ENCODE results near the gene ZNF488.

ZNF488 gene

DNA sequence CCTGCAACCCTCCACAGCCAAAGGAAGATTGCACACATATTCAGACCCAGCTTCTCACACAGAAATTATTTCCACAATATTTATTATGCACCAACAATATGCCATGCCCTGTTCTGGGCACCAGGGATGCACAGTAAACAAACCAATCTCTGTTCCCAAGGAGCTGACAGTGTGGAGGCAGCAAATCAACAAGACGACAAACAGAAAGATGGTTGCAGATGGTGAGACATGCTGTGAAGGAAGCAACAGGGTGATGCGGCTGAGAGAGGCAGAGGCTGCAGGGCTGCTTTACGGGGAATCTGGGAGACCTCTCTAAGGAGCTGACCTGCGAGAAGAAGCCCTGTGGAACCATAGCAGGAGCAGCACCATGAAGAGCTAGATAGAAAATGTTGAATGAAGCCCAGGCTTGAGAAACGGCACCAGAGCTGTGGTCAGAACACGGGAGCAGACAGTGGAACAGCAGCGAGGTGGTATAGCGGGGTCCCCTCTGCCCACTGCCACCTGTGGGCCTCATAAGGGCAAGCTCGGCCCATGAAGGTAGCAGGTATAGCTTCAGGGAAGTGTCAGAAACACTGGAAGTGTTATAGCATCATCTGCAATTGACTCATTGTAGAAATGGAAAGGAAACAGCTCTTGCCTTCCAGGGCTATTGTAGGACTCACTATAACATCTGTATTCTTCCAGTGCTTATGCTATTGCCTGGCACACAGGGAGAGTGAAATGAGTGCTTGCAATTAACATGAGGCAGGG lies 18.5 kb downstream of the ZNF488 start:
- no peak for DNase-seq

DNA sequence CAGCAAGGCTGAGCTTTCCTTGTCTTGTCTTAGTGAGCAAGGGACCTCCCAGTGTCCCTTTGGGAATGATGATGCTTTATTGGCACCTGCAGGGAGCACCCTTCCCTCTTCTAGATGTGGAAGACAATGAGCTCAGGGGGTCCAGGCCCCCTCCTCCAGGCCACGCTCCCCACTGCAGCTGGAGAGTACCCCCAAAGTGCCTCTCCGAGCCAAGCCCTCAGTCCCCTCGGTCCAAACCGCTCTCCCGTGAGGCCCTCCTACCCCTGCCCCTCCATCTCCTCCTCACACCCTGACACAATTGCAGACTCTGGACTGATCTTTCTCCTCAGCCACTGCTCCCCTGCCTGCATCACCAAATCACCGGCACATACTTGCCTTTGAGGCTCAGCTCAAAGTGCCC lies 19.2 kb downstream of the ZNF488 start:
- no peak for DNase-seq

DNA sequence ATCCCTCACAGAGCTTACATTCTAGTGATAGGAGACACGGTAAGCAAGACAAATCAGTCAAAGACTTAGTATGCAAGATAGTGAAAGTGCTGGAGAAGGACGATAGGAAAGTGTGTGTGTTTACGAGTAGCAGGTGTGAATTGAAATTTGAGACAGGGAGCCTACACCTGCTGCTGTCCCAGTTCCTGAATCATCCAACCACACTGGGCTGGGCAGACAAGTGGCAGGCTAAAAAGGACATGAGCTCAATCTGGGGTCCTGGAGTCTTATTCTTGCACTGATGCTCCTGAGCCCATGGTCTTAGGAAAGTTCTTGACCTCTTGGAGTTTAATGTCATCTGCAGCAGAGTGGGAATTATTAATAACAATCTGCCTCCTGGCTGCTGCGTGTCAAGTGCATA lies 19.7 kb downstream of the ZNF488 start:
- DNase-seq, result peak; percentile 25

DNA sequence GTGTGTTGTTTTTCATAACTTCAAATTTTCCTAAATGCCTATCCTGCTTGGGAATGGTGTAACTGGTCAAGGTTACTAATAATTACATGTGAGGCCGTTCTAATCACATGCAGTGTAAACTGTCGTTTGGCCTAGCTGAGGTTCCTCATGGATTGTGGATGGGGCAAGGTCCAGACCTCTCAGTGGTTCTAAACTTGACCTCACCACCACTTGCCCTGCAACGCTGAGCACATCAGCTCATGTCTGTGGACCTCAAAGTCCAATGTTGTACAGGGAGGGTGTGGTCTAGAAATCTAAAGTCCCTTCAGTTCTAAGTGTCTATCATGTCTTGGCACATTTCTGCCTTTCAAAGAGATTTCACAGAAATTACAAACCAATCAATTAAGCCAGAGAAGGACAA lies 20.3 kb downstream of the ZNF488 start:
- no peak for DNase-seq

DNA sequence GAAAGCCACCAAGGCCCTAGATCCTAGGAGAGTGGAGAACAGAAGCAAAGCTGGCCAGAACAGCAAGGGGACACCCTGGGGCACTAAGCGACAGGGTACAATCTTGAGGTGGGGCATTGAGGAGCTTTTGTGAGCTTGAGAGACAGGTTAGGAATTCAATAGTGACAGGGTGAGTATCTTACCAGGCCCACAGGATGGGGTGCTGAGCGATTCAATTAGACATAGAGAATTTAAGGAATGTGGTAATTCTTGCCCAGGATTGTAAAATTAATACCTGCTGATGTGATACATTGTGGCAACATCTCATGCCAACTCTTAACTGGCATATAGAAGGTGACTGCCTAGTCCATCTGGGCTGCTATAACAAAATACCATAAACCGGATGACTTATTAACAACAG lies 21.9 kb downstream of the ZNF488 start:
- DNase-seq, result no peak

DNA sequence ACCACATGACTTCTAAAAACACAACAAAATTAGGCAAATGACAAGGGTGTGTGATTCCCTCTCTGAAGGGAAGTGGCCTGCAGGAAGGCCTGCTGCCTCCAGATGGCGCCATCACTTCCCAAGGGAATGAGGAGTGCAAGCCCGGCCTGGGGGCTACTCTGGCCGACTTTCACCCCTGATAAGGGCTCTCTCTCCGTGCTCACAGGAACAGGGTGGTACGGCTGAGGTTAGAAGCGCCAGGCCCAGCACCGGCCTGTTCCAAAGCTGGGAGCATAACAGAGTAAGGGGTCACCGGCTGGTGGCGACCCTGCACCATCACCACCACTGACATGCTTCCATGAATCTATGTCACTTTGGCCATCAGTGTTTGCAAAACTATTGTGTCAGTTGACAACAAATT lies 22.8 kb downstream of the ZNF488 start:
- no peak for DNase-seq

DNA sequence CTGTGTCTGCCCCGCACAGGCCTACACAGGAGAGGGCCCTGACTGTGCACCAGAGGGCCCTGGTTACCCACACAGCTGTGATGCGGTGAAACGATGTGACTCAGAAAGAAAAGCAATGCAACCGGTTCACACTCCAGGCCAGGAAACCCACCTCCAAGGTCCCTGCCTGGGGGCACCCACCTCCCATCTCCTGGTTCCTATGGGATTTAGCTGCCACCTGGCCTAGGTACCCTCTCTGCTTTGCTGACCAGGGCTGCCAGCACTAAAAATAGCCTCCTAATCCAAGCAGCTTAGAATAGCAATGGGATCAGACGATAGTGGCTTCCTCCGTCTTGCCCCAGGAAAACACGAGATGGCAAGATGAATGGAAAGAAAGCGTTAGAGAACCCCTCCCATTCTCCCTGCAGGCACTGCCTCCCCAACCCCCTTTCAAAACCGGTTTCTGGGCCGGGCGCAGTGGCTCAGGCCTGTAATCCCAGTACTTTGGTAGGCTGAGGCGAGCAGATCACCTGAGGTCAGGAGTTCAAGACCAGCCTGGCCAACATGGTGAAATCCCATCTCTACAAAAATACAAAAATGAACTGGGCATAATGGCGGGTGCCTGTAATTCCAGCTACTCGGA lies 23.6 kb downstream of the ZNF488 start:
- DNase-seq, result no peak

DNA sequence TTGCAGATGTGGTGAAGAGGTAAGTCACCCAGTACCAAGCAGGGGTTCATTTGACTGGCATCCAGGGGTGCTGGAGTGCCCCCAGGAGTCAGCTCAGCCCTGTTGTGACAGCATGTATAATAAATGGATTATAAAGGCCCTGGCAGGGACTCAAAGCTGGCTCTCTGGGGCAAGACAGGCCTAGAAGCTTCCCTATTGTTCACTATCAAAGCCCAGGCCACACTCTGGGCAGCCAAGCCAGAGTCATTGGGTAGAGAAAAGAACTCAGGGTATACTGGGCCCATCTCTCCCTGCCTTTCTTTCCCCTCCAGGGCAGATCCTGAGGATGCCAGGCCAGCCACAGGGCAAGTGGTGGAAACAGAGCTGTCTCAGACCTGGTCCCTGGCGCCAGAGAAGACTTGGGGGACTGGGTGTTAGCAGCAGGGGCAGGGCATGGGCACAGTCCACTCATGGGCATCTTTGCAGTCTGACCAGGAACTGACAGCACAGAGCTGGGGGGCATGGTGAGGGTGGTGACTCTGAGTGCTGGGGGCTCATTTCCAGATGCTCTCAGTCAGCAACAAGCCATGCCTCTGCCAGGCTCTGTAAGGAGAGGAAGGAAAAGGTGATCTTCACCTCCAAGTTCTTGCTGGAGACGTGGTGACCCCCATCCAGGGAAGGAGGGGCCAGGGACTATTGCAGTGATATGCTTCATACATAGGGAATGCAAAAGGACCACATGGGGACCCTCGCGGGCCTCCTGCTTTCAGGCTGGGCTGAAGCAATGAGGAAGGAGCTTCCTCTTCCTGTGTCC lies 24.3 kb downstream of the ZNF488 start:
- no peak for DNase-seq

DNA sequence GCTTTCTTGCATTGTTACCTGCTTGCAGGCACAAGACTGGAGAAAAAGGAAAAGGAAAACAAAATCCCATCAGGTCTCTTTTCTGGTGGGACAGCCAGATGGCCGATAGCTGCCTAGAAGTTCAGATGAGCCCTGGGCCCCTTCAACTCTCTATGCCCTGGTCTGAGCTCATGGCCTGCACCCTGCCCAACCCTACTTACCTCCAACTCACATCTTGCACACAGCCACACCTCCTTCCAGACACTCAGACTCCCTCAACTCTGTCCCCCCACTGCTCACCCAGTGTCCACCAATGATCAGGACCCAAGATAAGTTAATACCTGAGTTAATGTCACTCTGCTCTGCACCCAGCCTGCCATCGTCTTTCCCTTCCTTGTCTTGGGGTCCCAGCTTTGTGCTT lies 25.0 kb downstream of the ZNF488 start:
- no peak for DNase-seq

DNA sequence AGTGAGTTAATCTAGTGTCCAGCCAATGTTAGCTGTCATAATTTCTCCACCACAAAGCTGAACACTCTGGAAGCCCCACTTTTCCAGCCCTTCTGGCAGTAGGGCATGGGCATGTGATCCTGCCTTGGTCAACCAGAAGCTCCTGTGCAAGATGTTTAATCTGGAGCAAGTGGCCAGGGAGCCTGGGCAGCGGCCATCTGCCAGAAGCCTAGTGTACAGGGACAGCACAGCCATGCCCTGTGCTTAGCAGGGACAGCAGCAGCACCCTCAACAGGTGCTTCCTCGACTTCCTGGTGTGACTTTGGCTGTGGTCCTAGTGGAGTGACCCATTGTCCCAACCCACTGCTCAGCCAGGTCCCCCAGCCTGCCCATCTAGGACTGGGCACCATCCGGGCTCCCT lies 25.6 kb downstream of the ZNF488 start:
- DNase-seq, result no peak

DNA sequence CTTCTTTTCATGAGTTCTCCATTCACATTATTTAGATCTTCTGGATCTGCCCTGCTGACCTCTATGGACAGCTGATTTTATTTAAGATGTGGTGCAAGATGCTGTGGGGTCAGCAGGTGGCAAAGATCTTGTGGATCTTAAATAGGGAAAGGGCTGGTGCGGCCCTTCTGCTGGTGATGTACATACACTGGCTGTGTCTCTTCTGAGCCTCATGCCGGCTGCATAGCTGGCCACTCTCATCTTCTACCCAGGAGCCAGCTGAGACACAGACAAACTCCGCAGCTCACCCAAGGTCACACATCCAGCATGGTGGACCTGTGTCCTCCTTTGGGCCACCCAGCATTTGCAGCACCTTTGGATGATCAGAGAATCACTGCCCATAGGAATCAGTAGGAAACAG lies 26.2 kb downstream of the ZNF488 start:
- no peak for DNase-seq

DNA sequence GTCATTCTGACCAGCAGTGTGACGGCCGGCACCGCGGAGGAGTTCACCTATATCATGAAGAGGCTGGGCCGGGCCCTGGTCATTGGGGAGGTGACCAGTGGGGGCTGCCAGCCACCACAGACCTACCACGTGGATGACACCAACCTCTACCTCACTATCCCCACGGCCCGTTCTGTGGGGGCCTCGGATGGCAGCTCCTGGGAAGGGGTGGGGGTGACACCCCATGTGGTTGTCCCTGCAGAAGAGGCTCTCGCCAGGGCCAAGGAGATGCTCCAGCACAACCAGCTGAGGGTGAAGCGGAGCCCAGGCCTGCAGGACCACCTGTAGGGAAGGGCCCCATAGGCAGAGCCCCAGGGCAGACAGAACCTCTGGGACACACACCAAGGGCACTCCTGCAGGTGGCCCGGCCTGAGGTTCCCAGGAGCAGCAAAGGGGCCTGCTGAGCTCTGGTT lies 26.9 kb downstream of the ZNF488 start:
- DNase-seq, result no peak

DNA sequence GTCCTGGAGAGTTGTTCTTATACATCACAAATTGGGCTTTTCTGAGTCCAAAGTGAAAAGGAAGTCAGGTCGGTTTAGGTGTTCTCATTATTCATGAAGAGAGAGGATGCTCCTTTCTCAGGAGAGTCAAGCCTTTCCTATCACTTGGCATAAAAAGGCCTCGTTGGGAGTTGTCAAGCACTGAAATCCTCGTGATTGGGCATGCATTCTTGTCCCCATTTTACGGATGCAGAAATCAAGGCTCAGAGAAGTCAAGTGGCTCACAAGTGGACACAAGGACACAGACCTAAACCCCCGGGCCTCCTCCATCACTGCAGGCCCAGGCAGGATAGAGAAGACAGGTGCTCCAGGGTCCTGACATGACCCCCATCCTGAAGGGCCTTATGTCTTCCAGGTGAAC lies 27.4 kb downstream of the ZNF488 start:
- no peak for DNase-seq

DNA sequence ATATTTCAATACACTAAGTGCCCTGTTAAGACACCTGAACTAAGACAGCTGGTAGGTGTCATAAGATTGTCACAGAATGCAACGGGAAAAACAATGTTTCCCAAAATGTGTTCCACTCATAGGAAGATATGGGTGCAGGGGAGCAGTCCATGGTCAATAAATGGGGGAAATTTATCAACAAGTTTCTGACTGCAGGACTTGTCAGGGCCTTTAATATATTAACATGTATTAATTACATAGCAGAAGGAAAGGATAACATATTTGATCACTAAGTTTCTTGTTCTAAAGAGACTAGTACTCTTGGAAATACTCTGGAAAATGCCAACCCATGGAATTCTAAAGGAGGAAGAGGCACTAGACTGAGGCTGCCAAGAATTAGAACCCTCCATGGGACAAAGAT lies 29.2 kb downstream of the ZNF488 start:
- no peak for DNase-seq

DNA sequence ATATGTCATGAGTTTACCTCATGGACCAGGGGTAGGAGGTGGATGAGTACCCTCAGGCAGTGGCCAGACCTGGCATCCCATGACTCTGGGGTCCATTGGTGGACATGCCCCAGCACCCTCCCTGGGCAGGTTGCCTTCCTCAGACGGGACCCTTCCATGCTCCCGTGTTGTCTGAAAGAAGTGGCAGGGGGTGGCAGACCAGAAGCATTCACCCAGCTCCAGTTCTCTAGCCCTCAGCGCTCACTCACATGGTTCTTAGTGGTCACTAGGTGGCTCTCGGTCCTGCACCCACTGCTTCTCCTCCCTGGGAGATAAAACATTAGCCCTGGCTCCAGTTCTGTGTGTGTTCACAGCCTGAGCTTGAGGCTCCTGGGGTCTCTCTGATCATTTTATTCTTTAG lies 29.9 kb downstream of the ZNF488 start:
- DNase-seq, result no peak

DNA sequence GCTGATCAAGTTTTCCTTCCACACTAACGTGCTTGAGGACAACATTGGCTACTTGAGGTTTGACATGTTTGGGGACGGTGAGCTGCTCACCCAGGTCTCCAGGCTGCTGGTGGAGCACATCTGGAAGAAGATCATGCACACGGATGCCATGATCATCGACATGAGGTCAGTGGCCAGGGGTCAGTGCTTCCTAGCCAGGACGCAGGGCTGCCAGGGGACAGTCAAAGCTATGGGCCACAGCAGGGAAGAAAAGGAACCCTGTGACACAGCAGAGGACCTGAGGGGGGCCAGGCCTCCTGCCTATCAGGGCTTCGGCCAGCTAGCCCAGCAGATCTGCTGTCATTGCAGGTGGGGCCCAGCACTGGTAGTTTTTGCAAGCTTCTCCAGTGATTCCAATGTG lies 30.7 kb downstream of the ZNF488 start:
- DNase-seq, result no peak

DNA sequence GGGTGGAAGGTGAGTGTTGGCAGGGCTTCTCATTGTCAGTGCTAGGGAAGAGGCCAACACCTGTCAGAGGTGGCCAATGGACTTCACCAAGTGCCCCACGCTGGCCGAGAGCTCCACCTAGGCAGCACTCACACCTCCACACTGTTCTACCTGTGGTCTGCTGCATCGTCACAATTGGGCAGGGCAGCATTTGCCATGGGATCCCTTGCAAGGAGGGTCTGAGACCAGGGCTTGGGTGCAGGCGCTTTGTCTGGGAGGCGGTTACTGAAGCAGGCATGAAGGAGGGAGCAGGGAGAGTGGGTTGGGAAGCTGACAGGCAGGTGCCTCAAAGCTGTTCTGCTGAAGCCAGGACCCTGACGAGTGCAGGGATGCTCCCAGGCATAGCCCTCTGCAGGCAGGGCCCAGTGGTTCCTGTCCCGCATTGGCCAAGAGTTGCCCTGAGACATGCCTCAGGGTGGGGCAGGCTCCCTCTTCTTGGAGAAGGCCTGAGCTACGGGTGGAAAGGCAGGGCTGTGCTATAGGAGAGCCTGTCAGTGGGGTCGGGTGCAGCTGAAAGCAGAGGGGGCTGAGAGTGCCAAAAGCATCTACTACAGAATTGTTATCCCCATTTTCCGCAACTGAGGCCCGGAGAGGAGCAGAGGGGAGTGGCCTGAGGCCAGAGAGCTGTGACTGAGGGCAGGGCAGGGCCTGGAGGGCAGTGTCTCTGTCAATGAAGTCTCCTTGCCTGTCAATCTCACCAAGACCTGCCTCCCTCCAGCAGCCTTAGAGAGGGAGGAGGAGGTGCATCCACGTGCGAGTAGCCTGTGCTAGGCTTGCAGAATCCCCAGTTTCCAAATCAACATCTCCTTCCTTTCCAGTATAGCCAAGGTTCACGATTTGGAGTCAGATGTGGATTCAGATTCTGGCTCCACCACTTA lies 31.9 kb downstream of the ZNF488 start:
- no peak for DNase-seq

DNA sequence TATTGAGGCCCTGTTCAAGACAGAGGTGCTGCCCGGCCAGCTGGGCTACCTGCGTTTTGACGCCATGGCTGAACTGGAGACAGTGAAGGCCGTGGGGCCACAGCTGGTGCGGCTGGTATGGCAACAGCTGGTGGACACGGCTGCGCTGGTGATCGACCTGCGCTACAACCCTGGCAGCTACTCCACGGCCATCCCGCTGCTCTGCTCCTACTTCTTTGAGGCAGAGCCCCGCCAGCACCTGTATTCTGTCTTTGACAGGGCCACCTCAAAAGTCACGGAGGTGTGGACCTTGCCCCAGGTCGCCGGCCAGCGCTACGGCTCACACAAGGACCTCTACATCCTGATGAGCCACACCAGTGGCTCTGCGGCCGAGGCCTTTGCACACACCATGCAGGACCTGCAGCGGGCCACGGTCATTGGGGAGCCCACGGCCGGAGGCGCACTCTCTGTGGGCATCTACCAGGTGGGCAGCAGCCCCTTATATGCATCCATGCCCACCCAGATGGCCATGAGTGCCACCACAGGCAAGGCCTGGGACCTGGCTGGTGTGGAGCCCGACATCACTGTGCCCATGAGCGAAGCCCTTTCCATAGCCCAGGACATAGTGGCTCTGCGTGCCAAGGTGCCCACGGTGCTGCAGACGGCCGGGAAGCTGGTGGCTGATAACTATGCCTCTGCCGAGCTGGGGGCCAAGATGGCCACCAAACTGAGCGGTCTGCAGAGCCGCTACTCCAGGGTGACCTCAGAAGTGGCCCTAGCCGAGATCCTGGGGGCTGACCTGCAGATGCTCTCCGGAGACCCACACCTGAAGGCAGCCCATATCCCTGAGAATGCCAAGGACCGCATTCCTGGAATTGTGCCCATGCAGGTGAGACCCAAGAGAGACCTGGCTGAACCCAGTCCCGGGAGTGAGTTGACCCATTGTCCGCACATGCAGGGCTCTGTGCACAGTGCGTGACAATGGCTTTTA lies 33.1 kb downstream of the ZNF488 start:
- DNase-seq, result no peak

DNA sequence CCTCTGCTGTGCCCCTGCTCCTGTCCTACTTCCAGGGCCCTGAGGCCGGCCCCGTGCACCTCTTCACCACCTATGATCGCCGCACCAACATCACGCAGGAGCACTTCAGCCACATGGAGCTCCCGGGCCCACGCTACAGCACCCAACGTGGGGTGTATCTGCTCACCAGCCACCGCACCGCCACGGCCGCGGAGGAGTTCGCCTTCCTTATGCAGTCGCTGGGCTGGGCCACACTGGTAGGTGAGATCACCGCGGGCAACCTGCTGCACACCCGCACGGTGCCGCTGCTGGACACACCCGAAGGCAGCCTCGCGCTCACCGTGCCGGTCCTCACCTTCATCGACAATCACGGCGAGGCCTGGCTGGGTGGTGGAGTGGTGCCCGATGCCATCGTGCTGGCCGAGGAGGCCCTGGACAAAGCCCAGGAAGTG lies 34.1 kb downstream of the ZNF488 start:
- no peak for DNase-seq

DNA sequence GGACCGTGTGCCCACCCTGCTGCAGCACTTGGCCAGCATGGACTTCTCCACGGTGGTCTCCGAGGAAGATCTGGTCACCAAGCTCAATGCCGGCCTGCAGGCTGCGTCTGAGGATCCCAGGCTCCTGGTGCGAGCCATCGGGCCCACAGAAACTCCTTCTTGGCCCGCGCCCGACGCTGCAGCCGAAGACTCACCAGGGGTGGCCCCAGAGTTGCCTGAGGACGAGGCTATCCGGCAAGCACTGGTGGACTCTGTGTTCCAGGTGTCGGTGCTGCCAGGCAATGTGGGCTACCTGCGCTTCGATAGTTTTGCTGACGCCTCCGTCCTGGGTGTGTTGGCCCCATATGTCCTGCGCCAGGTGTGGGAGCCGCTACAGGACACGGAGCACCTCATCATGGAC lies 34.6 kb downstream of the ZNF488 start:
- no peak for DNase-seq

DNA sequence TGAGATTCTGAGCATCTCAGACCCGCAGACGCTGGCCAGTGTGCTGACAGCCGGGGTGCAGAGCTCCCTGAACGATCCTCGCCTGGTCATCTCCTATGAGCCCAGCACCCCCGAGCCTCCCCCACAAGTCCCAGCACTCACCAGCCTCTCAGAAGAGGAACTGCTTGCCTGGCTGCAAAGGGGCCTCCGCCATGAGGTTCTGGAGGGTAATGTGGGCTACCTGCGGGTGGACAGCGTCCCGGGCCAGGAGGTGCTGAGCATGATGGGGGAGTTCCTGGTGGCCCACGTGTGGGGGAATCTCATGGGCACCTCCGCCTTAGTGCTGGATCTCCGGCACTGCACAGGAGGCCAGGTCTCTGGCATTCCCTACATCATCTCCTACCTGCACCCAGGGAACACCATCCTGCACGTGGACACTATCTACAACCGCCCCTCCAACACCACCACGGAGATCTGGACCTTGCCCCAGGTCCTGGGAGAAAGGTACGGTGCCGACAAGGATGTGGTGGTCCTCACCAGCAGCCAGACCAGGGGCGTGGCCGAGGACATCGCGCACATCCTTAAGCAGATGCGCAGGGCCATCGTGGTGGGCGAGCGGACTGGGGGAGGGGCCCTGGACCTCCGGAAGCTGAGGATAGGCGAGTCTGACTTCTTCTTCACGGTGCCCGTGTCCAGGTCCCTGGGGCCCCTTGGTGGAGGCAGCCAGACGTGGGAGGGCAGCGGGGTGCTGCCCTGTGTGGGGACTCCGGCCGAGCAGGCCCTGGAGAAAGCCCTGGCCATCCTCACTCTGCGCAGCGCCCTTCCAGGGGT lies 35.2 kb downstream of the ZNF488 start:
- no peak for DNase-seq

All from NCI-H1092 treated with DMSO at 0.1 percent for 48 hours (cell line).